GM18519 (cell line): Measurements from ENCODE around the gene RAB20.
"Not testable (repeated sequence)": the region's sequence is repeated elsewhere in the genome, so short reads cannot be mapped to it uniquely, and the experiment has no call there.

Source experiments
- ATAC-seq: cut with Tn5 transposase; IDR thresholded peaks from one replicate; pipeline ENCODE4 v1.9.1; 2021; ENCODE audit warnings: mild to moderate bottlenecking, moderate library complexity; ENCODE audit not compliant: unreplicated experiment, low FRiP score

RAB20 gene

DNA sequence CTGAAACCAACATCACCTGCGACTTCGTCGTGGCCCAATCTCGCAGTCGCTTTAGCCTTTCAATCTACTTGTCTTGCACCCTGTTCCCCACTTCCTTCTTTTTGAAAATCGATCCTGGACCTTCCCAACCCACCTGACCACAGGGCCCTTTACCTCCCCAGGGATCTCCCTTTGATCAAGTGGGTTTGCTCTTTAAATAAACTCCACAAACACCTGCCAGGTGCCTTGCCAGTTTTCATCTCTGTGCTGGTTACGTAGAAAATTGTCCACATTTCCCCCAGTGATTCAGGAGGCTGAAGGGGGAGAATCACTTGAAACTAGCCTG, 14.5 kb upstream of the RAB20 start:
- ATAC-seq, result no peak

GRCh38 chr13:110575322-110576069, 14.0 kb upstream of the RAB20 start:
- ATAC-seq, result peak; percentile 55

DNA sequence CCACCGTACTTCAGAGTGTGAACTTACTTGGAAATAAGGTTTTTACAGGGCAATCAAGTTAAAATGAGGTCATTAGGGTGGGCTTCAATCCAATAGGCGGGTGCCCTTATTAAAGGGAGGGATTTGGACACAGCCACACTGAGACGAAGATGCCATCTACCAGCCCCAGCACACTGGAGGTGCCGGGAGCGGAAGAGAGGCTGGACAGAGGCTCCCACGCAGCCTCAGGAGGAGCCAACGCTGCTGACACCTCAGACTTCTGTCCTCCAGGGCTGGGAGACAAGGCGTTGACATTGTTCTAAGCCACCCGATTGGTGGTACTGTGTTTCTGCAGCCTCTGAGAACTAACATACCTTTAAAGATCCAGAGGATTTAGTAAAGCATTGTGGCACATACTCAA, 12.6 kb upstream of the RAB20 start:
- ATAC-seq, result no peak

GRCh38 chr13:110572778-110573118, 11.2 kb upstream of the RAB20 start:
- peak; percentile 79 for ATAC-seq

DNA sequence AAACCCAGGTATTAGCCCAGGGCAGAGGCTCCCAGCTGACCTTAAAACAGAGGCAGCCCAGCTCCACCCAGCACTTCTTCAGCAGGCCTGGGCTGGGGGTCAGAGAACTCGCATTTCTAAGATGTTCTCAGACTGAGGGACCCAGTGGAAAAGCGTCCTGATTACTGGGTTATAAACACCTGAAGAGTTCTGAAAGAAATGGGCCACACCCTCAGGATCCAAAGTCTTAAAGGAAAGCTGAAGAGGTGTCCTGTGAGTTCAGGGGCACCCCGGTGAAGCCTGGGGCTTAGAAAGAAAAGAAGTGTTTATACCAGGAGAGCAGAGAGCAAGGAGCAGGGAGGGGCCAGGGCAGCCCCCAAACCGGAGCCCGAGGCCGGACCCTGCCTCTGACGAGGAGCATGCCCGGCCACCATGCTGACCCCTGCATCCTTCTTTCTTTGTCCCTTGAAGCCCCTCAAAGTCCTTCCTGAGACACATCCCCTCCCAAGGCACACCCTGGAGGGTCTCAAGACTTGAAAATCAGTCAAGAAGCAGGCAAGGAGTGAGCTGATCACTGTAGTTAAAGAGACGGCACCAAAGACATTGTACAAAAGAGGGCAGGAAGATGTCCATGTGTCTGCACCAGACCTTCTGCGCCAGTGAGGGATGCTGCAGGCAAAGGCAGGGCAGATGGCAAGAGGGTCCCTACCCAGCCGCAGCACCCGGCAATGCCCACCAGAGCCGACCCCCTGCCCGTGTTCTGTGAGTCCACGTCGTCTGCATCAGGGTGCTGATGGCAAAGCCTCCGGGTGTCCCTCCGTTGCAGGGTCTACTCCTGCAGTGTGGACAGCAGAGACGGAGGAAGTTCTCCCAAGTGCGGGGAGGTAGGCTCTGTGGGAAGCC, 10.6 kb upstream of the RAB20 start:
- ATAC-seq, result no peak

GRCh38 chr13:110570886-110571285, 9.4 kb upstream of the RAB20 start:
- no peak for ATAC-seq

- not testable (repeated sequence) for ATAC-seq
These were observed 8.4 kb upstream of the RAB20 start for GRCh38 chr13:110569962-110570361.

DNA sequence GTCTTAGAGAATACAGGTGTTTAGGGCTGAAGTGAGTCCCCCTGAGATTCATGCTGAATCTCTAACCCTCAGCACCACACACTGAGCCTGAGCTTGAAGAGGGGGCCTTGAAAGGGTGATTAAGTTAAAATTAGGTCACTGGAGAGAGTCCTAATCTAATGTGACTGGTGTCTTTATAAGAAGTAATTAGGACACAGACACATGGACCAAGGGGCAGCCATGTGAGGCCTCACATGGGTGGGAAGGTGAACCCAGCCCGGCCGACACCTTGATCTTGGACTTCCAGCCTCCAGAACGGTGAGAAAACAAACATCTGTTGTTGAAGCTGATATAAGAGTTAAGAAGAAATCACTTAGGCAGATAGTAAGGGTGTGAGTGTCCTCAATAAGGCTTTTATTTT, 7.1 kb upstream of the RAB20 start:
- no peak for ATAC-seq

GRCh38 chr13:110566171-110566570, 4.6 kb upstream of the RAB20 start:
- no peak for ATAC-seq

- ATAC-seq, result no peak
These were observed 3.8 kb upstream of the RAB20 start for GRCh38 chr13:110565296-110565695.

- ATAC-seq, result no peak
These were observed 3.0 kb upstream of the RAB20 start for GRCh38 chr13:110564472-110564985.

DNA sequence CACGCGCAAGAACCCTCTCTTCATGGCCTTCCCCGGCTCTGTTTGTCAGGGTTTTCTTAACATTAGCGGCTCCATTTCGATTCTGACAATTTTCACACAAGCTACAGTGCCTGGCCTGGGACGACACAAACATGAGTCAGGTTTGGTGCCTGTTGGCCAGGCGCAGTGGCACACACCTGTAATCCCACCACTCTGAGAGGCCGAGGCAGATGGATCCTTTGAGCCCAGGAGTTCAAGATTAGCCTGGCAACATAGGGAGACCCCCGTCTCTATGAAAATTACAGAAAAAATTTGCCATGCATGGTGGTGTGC, 1.9 kb upstream of the RAB20 start:
- no peak for ATAC-seq

DNA sequence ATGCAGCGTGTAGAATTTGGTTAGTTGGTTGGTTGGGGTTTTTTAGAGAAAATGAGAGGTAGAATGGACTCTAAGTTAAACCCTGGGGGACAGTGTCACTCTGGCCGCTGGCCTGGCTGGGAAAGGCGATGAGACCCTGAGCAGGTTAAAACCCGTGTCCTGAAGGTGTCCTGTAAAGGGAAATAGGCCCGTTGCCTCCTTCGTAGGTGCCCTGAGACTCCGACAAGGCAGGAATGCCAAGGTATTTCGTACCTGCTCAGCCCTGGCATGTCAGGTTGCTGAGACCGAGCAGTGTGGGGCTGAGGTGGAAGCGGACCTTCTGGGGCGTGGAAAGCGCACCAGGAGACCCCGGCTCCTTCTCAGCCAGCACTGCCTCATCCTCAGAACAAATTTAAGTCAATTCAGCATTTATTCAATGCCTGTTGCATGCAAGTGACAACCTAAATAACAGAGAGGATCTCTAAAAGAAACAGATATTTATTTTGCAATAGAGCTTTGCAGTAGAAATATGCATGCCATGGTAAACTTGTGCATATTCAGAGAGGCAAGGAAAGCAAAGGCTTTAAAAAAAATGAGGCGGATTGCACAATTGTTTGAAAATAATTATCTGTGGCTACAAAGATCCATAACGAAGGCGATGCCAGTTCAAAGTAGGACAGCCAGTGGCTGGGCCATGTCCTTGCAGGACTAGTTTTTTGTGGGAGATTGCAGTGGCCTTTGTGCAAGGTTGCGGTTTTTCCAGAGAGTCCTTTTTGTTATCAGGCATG, 1.4 kb upstream of the RAB20 start:
- no peak for ATAC-seq

DNA sequence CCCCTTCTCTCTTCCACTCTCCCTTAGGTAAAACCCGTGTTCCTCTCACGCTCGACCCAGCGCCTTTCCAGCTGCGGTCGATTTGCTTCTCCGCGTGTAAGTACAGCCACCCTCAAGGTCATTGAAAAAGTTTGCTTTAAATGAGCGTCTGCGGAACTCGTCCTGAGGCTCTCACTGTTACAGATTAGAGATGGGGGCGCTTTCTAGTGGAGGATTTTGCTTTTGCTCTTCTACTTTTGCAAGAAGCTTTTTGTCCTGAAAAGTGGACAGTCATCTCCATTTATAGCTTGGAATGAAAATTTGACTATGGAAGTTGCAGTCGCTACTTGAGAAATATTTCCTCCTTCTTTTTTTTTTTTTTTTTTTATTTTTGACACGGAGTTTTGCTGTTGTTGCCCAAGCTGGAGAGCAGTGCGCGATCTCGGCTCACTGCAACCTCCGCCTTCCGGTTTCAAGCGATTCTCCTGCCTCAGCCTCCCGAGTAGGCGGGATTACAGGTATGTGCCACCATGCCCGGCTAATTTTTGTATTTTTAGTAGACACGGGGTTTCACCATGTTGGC, 595 bp upstream of the RAB20 start:
- no peak for ATAC-seq

GRCh38 chr13:110560601-110561343, 750 bp downstream of the RAB20 start:
- ATAC-seq, result no peak

DNA sequence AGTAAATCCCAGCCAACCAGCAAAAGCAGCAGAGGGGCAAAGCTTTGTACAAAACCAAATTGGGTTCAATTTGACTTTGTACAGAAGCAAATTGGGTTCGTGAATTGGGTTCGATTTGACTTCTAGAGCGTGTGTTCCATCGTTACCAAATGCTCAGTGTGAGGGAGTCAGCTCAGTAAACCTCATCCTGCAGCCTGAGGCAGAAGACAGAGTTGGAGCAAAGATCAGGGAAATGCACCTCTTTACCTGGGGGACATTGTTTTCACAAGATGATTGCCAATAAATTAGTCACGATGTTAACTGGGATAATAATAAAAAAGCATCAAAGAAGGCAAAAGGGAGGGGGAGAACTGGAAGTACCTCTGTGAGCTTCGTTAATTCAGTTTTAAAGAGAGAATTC, 1.5 kb downstream of the RAB20 start:
- no peak for ATAC-seq

DNA sequence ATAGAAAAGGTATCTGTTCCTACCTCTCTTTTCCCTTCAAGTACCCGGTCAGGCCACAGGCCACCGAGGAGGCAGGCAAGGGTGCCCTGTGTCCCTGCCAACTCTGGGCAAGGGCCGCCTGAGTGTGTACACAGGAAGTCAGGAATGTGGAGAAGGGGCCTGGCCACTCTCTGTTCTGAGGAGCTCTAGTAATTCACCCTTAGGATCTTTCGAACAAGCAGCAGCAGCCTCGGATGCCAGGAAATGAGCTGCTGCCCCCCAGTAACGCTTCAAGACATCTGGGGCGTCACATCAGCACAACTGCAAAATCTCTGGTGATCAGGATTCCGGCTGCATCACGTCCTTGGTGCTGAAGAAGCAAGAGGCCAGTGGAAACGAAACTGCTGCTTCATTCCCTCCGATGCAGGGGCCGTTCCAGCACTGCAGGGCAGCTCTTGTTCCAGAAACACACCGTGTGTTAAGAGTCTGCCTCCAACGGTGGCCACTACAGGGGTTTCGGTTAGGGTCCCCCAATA, 2.0 kb downstream of the RAB20 start:
- ATAC-seq, result no peak

DNA sequence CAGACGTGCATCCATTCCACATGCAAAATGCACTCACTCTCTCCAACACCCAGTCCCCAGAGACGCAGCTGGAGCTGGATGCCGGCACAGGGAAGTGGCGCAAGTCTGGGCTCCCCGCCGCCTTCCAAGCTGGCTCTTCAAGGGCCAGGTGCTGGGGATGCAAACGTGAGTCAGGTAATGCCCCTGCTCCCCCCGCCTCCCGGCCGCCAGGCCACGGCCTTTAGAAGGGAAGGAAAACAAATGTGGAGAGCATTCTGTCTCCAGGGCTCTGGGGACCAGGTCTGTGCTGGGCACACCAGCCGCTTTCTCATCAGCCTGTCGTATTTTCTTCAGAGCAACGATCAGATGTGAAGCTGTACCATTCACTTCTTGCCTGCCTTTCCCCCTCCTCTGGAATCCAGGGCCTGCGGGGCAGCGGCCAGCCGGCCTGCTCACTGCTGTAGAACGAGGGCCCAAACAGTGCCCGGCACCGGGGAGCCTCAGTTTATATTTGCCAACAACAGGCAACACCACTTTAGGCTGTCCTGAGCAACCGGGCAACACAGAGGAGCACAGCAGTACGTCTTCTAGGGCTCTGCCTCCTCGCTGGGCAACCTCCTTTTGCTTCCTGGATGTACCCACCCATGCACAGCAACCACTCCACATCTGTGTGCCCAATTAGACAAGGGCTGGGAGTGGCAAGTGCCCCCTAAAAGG, 3.8 kb downstream of the RAB20 start:
- ATAC-seq, result no peak

- ATAC-seq, result no peak
These were observed 4.4 kb downstream of the RAB20 start for GRCh38 chr13:110557082-110557481.

DNA sequence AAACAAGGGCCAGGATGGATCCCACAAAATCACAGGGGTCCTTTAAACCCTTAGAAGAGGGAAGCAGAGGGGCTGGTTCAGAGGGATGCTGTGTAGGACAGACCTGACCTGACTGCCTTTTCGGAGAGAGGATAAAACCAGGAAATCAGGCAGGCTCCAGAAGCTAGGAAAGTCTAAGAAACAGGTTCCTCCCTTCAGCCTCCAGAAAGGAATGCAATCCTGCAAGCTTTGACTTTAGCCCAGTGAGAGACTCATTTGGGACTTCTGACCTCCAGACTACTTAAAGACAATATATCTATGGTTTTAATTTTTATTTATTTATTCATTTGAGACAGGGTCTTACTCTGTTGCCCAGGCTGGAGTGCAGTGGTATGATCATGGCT, 5.3 kb downstream of the RAB20 start:
- no peak for ATAC-seq
